HK-2 (cell line): Measurements from ENCODE around the gene USP47.
"Not testable (repeated sequence)": the region's sequence is repeated elsewhere in the genome, so short reads cannot be mapped to it uniquely, and the experiment has no call there.

Experiments
- DNase-seq: peaks from one replicate; pipeline ENCODE4 v3.0.0-alpha.2; 2018; ENCODE audit not compliant: unreplicated experiment

Gene USP47

GRCh38 chr11:11822946-11823345, 18.8 kb upstream of the USP47 start:
- DNase-seq, result no peak

GRCh38 chr11:11826260-11826659, 15.5 kb upstream of the USP47 start:
- no peak for DNase-seq

- no peak for DNase-seq
These were observed 14.5 kb upstream of the USP47 start for GRCh38 chr11:11827272-11827671.

GRCh38 chr11:11831406-11831805, 10.4 kb upstream of the USP47 start:
- not testable (repeated sequence) for DNase-seq

GRCh38 chr11:11836676-11837231, 5.0 kb upstream of the USP47 start:
- DNase-seq, result no peak

- no peak for DNase-seq
These were observed 2.1 kb upstream of the USP47 start for GRCh38 chr11:11839718-11840117.

GRCh38 chr11:11841116-11841722, 553 bp upstream of the USP47 start:
- no peak for DNase-seq

GRCh38 chr11:11842421-11843008, 743 bp downstream of the USP47 start:
- DNase-seq, result peak; percentile 46

- no peak for DNase-seq
These were observed 1.4 kb downstream of the USP47 start for GRCh38 chr11:11843211-11843621.

- no peak for DNase-seq
These were observed 1.9 kb downstream of the USP47 start for GRCh38 chr11:11843642-11844041.

- no peak for DNase-seq
These were observed 2.5 kb downstream of the USP47 start for GRCh38 chr11:11844272-11844671.

- no peak for DNase-seq
These were observed 3.3 kb downstream of the USP47 start for GRCh38 chr11:11845071-11845470.

GRCh38 chr11:11845551-11845950, 3.8 kb downstream of the USP47 start:
- no peak for DNase-seq

- DNase-seq, result no peak
These were observed 5.3 kb downstream of the USP47 start for GRCh38 chr11:11847082-11847481.

- DNase-seq, result peak; percentile 18
These were observed 7.3 kb downstream of the USP47 start for GRCh38 chr11:11848891-11849746.

- DNase-seq, result no peak
These were observed 8.9 kb downstream of the USP47 start for GRCh38 chr11:11850668-11851067.

GRCh38 chr11:11856638-11857037, 14.9 kb downstream of the USP47 start:
- no peak for DNase-seq

GRCh38 chr11:11857769-11858168, 16.0 kb downstream of the USP47 start:
- no peak for DNase-seq

GRCh38 chr11:11858676-11859075, 16.9 kb downstream of the USP47 start:
- no peak for DNase-seq

- DNase-seq, result no peak
These were observed 18.6 kb downstream of the USP47 start for GRCh38 chr11:11860103-11860979.

GRCh38 chr11:11862999-11863398, 21.2 kb downstream of the USP47 start:
- no peak for DNase-seq

- DNase-seq, result no peak
These were observed 22.6 kb downstream of the USP47 start for GRCh38 chr11:11864332-11864731.
